ENCODE data around the gene AMHR2.
"Not testable (repeated sequence)": the region's sequence is repeated elsewhere in the genome, so short reads cannot be mapped to it uniquely, and the experiment has no call there.

The AMHR2 gene

GRCh38 chr12:53415752-53416389 is 7.8 kb upstream of the AMHR2 start:
- not testable (repeated sequence) for DNase-seq

GRCh38 chr12:53417291-53417816 is 6.3 kb upstream of the AMHR2 start:
- peak in 3 of 6 experiments; percentile 10 to 35 (median 19) for DNase-seq

- DNase-seq, result no peak
These were observed 5.4 kb upstream of the AMHR2 start for GRCh38 chr12:53418221-53418620.

- DNase-seq, result no peak
These were observed 3.9 kb upstream of the AMHR2 start for GRCh38 chr12:53419756-53420155.

- DNase-seq, result not testable (repeated sequence)
These were observed 1.4 kb upstream of the AMHR2 start for GRCh38 chr12:53422247-53422646.

GRCh38 chr12:53424626-53425514 is 1.2 kb downstream of the AMHR2 start:
- DNase-seq, result no peak

- DNase-seq, result no peak
These were observed 2.0 kb downstream of the AMHR2 start for GRCh38 chr12:53425515-53426150.

GRCh38 chr12:53427905-53428594 is 4.4 kb downstream of the AMHR2 start:
- no peak for DNase-seq

- DNase-seq, result no peak
These were observed 5.1 kb downstream of the AMHR2 start for GRCh38 chr12:53428741-53429140.

GRCh38 chr12:53430116-53430515 is 6.5 kb downstream of the AMHR2 start:
- no peak for DNase-seq

- DNase-seq, result no peak
These were observed 7.5 kb downstream of the AMHR2 start for GRCh38 chr12:53431187-53431586.

GRCh38 chr12:53435326-53435725 is 11.7 kb downstream of the AMHR2 start:
- not testable (repeated sequence) for DNase-seq

GRCh38 chr12:53439582-53439981 is 15.9 kb downstream of the AMHR2 start:
- DNase-seq, result not testable (repeated sequence)

- peak; percentile 92 to 98 (median 97) for DNase-seq
These were observed 17.6 kb downstream of the AMHR2 start, which contains the start of gene PRR13 for GRCh38 chr12:53441040-53441833. Gene PRR13, plus strand, starts transcription at chr12:53441734. Its CDS starts 981 bp downstream, at chr12:53442715.

GRCh38 chr12:53443955-53444354 is 20.3 kb downstream of the AMHR2 start:
- no peak for DNase-seq

- not testable (repeated sequence) for DNase-seq
These were observed 21.1 kb downstream of the AMHR2 start for GRCh38 chr12:53444593-53445325.

GRCh38 chr12:53450936-53451335 is 27.3 kb downstream of the AMHR2 start:
- no peak for DNase-seq

- DNase-seq, result peak; percentile 90 to 98 (median 96)
These were observed 28.1 kb downstream of the AMHR2 start, which contains the start of gene PCBP2 for GRCh38 chr12:53451661-53452158. Gene PCBP2, plus strand, starts transcription at chr12:53452102. Its CDS starts 2,699 bp downstream, at chr12:53454801.

GRCh38 chr12:53452159-53453077 is 28.8 kb downstream of the AMHR2 start:
- DNase-seq, result peak; percentile 70 to 93 (median 83)

All from stimulated activated naive CD4-positive, alpha-beta T cell (primary cell).